Measurements from ENCODE around the gene ALDH3A2.

GRCh38 chr17:19626079-19626478 is 22.5 kb upstream of the ALDH3A2 start:
- TF ChIP-seq EZH2 (IDR thresholded peaks at IDR 0.05; ENCODE audit: borderline replicate concordance, low read length): no peak
- TF ChIP-seq CTCF (conservative IDR thresholded peaks at IDR 0.05 in 1 of 2, IDR thresholded peaks at IDR 0.05 in 1 of 2; ENCODE audit: extremely low read depth in 1 of 2, insufficient read depth in 1 of 2, low read depth in 1 of 2, low read length in 2 of 2): no peak
